Glomerular visceral epithelial cell (primary cell): ENCODE results near the gene TTLL12.

Experiments
- DNase-seq: peaks from one replicate; pipeline ENCODE4 v3.0.0-alpha.2; 2016; ENCODE audit errors: extremely low spot score

The TTLL12 gene

DNA sequence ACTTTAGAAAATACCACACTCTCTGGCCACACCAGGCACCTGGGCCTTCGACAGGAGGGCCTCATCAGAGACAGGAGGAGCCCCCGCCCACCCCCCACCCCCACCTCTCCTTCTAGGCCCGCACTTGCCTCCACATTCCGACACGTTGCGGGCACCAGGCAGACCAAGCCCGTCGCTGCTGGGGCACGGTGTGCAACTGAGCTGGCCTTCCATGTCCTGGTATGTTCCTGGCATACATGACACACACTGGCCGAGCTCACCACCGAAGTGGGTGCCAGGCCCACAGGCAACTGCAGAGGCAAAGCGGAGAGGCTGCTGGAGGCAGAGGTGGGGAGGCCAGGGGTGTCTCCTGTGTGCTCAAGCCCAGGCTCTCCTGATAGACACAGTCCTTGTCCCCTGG is 27.0 kb upstream of the TTLL12 start:
- DNase-seq: no peak

DNA sequence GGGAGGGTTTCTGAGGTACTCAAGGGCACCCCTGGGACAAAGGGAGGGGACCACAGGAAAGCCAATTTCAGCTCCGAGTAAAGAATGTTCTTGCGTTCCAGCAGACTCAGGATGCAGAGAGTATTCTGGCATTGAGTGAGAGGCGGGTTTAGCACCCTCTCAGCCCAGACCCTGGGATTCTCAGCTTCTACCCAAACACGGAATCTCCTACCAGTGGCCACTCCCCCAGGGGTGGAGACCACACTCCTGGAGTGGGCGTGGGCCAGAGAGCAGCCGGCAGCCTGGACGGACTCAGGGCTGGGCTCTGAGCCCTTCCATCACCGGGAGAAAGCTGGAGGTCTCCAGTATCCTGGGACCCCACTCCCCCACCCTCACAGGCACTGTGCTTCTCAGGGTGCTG is 26.1 kb upstream of the TTLL12 start:
- no peak for DNase-seq

DNA sequence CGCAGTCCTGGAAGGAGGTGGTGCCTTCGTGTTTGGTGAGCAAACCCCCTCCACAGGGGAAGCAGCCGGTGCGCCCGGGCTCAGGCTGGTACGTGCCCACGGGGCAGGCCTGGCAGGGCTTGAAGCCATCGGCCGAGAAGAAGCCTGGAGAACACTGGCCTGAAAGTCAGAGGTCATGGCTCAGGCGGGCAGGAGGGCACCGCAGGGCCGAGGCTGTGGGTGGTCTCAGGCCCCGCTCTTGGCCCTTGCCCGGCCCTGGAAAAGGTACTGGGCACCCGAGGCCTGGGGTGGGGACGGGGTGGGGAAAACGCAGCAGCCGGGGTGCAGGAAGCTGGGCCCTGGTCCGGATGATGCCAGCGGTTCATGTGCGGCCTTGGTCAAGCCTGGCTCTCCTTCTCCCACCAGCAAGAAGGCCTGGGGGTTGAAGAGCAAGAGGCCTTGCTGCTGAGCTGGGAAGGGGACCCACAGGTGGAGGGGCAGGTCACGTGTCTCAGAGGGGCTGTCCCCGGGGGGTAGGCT is 25.6 kb upstream of the TTLL12 start:
- DNase-seq: no peak

DNA sequence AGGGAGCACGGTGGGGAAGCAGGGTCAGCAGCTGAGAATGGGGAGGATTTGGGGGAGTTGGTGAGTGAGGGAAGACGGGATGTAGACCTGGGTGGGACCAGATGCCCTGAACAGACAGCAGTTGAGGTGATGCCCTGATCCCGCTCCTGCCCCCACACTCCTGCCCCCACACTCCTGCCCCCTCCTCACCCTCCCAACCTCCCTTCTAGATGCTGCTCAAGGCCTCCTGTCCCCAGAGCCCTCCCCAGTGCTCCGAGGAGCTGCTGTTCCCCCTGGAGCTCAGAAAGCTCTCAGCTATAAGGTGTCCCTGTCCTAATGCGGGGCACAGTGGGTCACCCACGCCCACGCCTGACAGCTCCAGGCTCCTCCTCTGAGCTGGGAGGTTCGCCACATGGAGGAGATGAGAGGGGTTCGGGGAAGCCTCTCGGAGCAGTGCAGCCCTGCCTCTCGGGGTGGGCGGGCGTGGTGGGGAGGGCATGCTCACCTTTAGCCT is 25.1 kb upstream of the TTLL12 start:
- no peak for DNase-seq

DNA sequence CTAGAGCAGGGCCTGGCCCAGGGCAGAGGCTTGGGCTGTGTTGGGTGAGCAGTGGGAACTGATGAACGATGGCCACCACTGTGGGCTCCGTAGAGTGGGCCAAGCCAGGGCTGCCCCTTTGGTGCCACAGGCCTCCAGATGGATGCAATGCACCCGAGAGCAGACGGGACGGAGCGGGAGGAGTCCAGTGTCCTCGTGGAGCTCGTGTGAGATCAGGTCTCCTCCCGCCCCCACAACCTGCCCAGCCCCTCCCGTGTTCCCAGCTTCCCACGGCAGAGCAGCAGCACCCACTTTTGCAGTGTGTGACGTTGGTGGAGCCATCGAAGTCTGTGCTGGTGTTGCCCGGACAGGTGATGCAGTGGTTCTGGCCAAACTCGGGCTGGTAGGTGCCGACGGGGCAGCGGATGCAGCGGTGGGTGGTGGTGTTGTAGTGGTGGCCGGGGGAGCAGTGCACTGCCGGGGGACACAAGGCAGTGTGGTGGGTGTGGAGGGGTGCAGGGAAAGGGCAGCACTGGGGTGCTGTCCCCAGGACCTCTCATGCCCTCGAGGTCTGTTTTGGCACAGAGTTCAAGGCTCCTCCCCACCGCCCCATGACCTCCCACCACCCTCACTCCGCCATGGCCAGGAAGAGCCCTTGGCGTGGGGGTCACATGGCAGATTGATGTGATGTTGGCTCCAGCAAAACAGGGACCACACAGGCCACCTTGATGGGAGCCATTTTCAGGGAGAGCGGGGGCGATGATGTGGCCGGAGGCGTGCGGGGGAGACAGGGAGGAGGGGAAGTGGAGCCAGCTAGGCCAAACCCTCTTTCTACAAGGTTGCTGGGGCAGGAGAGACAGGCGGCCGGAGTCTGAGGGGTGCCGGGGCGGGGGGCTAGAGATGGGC is 23.9 kb upstream of the TTLL12 start:
- no peak for DNase-seq

DNA sequence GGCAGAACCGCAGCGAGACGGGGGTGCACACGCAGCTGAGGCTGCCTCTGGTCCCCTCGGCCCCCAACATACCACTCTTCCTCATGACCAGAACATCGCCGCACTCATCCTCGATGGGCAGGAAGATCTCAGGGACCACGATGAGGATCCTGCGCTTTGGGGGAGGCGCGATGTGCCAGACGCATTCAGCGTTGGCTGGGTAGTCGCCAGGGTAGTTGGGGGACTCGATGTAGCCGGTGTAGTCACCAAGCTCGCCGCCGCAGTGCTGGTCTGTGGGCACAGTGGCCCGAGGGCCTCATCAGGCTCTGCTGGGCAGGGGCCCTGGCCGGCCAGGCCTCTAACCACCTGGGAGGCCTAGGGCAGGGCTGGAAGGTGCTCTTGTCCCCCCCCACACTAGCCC is 23.0 kb upstream of the TTLL12 start:
- no peak for DNase-seq

DNA sequence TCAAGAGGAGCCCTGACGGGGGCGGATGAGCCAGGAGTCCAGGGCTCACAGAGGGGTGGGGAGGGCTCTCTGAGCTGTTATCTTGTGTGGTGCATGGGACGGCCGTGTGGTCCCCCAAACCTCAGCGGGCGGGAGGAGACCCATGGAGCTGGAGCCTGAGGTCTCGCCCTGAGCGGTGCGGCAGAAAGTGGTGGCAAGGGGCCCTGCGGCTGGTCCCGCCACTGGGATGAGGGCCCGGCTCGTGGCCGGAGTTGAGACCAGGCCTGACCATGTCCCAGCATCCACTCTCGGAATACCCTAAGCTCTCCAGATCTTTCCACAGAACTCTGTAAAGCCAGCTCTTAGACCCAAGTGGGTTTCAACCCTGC is 22.6 kb upstream of the TTLL12 start:
- no peak for DNase-seq

DNA sequence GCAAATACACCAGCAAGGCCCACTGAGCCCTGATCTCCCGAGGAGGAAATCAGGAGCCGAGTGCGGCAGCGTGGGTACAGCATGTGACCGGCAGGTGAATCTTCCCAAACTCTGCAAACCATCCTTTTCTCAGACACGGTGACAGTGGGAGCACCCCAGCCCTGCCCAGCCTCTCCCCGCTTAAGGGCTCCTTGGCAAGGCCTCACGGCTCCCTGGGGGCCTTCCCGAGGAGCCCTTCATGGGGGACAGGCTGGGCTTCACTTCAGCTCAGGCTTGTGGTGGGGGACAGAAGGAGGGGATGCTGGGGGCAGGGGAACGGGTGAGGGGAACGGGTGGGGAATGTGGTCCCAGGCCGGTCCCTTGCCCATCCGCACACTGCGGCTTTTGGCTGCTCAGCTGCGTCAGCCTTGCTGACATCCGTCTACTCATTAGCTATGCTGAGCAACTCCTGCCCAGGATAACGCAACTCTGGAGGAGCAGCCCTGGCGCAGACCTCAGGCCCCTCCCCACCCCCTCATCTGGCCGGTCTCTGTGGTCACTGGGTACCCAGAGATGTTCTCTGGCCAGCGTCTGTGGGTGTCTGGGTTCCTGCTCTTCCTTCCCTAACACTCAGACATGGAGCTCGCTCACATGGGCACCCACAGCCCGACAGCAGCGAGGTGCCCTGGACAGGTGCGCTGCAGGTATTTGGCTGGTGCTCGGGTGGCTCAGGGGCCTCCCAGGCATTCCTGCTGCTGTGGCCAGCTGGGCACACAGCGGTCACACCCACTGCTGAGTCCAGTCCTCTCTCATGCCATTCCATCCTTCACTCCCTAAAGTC is 22.0 kb upstream of the TTLL12 start:
- DNase-seq: no peak

DNA sequence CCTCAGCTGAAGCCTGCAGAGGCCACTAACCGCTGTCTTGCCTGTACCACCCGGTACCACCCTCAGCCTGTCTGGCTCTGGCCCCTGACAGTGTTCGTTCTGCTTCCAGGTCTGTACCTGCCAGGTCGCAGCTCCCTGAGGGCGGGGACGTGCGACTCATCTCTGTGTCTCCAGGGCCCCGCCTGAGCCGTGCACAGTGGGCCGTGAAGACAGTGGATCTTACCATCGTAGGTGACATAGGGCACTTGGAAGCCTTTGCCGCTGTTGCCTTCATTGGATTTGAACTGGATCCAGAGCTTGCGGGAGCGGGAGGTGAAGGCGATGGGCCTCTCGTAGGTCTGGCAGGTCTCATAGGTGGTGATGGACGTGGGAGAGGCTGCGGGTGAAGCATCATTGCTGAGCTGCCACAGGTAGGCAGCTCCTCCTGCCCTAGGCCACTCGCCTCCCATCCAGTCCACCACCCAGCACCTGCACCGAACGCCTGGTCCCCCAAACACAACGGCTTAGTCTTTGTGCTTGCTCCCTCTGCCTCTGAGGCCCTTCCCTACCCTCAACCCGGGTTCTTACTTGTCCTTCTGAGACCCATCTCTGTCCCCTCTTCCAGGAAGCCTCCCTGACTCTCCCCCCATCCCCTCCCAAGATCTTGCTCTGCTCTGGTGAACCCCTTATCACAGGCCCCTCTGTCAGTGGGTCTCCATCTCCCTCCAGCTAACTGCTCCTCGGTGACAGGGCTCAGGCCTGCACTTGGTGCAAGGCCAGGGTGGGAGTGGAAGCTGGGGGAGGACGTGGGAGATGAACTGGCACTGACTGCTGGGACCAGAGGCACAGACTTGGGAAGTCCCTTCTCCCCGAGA is 21.1 kb upstream of the TTLL12 start:
- no peak for DNase-seq

DNA sequence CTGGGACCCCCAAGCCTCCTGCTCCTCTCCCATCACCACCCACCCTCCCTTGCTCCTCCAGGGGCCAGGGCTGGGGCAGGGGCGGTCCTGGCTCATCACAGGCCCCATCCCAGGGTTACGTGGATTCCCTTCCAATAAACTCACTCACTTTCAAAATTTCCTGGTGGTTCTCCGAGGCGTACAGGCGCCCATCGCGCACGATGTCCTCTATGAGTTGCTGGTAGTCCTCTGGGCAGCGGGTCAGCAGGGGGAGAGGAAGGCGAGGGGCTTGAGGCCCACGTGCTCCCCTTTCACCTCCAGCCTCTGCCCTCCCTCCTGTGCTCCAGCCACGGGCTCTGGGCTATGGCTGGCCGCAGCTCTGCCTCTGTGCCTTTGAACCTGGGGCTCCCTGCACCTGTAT is 20.5 kb upstream of the TTLL12 start:
- no peak for DNase-seq

DNA sequence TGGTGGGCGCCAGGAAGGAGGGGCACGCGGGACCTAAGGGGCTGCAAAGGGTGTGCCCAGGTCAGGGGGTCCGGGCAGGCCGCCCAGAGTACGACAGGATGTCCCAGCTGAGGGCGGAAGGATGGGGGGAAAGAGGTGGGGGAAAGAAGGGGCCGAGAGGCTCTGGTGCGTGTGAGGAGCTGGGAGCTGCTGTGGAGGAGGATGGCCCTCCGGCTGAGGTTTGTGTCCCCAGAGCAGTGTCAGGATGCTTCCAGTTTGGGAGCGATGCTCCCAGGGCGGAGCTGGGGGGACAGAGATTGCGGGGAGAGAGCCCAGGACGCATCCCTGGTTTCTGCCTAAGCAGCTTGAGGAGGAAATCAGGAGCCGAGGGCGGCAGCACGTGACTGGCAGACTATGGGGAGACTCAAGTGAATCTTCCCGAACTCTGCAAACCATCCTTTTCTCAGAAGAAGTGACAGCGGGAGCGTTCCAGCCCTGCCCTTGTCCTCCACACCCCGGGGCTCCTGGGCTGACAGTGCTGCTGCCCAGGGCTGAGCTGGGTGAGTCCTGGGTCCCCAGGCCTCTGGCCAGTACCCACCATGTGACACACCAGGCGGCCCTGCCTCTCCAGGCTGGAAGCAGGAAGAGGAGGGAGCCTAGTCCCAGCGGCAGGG is 19.7 kb upstream of the TTLL12 start:
- no peak for DNase-seq

DNA sequence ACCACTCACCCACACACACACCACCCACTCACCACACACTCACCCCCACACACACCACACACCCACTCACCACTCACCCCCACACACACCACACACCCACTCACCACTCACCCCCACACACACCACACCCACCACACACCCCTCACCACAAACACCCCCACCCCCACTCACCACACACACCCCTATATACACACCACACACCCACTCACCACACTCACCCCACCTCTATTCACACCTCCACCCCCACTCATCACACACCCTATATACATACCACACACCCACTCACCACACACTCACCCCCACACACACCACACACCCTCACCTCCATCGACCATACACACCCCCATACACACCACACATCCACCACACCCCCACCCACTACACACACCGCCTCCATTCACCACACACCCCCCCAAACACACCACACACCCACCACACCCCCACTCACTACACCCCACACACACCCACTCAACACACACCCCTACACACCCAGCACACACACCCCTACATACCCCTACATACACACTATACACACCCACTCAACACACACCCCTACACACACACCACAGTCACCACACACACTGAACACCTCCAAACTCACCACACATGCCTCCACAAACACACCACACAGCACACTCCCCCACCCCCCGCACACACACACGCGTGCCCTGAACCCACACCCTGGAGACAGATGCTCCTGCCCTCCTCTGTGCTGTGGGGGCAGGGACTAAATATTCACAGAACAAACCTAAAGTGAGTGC is 19.0 kb upstream of the TTLL12 start:
- DNase-seq: no peak

DNA sequence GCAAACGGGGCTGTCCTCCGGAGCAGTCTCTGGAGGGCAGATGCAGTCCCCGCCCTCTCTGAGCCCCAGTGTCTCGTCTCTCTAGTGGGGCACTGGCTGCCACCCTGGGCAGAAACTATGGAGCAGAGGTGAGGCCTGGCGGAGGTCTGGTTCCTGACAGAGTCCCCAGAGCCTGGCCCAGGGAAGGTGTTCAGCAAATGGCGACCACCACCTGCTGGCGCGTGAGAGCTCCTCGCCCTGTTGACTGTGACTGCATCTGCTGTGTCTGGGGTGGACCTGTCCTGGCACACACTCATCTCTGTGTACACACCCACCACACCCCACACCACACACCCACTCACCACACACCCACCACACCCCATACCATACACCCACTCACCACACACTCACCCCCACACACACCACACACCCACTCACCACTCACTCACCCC is 18.3 kb upstream of the TTLL12 start:
- no peak for DNase-seq

DNA sequence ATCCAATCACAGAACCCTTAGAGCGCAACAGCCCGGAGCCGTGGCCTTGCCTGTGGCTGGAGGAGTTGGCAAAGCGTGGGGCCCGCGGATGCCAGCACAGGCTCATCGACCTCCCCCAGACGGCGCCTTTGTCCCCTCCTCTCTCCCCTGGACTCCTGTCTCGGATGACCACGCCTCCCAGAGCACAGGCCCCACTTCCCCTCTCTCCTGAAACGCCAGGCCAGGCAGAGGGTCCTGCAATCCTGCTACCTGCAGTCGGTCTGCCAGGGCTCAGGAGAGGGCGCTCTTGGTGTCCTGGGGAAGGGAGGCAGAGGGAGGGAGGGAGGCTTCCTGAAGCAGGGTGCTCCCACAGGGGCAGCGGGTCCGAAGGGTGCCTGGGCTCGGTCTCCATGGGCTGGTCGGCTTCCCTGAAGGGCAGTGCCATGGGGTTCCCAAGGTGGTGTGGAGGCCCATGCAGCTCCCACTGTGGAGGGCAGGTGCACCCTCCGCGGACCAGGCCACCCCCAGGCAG is 16.6 kb upstream of the TTLL12 start:
- no peak for DNase-seq

DNA sequence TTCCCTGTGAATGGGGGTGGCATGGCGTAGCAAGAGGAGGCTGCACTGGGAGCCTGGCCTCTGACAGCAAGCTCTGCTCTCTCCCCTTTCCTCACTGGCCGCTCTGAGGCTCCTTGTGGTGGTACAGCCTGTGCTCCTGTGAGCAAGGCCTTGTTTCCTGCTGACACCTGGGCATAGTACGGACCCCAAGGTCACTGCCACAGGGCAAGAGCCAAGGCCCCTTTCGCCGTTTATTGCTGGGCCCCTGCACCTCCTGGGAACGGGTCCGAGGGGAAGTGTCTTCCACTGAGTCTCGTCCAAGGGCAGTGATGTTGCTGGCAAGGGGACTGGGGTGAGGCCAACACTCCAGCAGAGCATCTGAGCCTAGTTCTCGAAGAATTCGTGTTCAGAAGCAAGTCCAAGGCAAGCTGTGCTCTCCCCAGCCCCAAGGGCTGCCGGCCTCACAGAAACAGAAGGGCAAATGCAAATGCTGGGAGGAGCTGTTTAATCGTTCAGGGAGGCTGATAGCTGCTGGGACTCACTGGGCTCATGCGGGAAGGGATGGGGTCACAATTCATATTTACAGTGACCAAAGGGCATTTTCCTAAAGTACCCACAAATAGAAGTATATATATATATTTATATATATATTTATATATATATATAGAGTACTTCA is 15.9 kb upstream of the TTLL12 start:
- DNase-seq: no peak

DNA sequence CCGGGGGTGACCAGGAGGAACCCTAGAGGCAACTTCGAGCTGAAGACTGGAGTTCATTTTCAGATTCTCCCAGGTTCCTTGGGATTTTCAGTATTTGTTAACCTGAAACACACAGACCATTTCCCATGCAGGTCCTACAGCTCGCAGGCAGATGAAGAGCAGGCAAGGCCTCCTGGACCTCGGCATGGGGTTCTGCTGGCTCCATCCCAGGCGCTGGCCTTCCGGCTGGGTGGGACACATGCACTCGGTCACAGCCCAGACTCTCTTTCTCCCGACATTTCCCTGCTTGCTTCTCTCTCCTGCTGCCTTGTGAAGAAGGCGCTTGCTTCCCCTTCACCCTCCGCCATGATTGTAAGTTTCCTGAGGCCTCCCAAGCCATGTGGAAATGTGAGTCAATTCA is 15.4 kb upstream of the TTLL12 start:
- DNase-seq: no peak

DNA sequence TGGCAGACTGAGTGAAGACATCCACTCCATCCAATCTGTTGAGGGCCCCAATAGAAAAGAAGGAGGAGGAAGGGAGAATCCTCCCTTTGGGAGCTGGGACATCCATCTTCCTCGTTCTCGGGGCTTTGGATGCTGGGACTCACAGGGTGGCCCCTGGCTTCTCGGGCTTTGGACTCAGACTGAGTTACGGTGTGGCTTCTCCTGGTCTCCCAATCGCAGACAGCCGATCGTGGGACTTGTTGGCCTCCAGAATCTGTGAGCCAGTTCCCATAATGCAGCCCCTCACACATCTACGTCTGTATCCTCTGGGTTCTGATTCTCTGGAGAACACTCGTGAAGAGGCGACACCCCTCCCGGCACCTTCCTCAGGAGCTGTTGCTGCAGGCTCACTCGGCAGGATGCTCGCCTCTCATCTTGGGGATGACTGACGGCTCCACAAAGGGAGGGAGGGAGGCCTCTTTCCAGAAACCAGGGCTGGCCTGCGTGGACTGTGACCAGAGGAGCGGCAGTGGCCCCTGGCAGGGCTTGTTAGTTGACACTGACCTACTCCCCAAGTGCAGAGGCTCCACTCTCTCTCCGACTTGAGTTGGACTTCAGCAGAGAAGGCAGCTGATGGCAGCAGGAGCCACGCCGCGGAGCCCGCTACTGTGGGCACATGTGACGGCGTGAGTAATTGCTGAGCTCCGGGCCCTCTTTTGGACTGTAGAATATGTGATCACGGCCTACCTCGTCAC is 14.7 kb upstream of the TTLL12 start:
- DNase-seq: no peak

DNA sequence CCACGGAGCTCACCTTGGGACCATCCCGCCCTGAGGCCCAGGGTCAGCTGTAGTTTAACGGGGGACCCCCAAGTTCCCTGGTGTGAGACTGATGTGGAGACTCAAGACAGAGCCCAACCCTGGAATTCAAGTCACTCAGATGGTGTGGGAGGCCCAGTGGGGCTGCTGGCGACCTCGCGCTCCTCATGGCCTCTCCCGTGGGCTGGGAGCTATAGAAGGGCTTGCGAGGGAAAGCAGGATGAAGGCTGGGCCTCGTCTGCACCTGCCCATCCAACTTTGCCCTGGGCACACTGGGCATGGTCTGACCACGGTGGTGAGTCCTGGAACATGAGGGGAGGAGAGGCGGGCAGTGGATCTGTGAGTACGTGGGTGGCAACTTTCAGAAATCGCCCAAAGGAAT is 13.6 kb upstream of the TTLL12 start:
- no peak for DNase-seq

DNA sequence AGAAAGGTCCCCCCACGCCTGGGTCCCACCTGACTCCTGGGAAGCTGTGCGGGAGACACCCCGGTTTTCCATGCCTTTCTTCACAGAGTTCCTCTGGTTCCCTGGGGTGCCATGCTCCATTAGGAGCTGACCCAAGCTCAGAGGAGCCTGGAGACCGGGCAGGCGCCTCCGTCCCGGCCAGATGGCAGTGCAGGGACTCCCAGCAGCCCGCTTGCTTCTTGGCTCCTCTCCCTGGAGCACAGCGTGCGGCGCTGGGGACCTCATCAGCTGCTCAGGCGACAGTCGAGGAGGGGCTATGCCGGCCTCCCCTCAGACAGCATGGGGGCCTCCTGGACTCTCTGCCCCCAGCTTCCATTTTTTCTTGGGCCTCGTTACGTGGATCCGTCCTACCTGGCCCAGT is 13.1 kb upstream of the TTLL12 start:
- DNase-seq: no peak
